ENCODE measurements around the gene SPAST. TPM values are rescaled to one million over a fixed set of nuclear protein-coding genes. Genes with fewer than 3 reads are reported as not detected.

The SPAST gene
- total and polyA plus RNA-seq, 2 of the 13 experiments (the other 11 are each of a cell fraction or from before 2014, with no cell fraction given): 11.5 to 40.4 TPM

DNA sequence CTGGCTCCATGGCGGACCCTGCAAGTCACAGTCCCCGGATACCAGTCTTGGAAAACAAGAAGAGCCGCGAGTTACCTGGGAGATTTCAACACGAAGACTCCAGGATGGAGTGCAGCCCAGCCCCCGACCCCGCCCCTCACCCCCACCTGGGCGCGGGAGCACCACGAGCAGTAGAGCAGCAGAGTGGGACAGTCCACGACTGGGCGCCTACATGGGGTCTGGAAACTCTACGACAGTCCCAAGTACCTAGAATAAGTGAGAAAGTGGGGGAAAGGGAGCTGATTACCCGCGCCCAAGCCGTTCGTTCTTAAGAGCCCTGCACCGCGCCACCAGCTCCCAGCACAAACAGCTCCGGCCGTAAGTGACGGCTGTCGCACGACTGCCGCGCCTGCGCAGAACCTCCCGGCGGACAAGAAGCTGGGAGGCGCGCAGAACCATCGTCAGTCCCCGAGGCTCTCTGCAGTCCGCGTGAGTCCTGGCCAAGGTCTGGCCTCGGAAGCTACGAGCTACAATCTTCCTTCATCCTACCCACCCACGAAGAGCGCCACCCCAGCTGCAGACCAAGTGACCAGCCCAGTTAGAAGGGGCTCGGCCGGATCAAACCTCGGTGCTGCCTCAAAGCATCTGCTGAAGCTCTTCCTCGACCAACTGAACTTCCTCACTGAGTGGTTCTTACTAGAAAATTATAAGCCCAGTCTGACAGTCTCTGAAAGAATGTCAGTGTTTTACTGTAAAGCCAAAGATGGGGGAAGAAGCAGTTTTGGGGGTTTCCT is 23.7 kb upstream of the SPAST start, which contains the start of gene DPY30 (continued):
- TF ChIP-seq, protein P1, sequence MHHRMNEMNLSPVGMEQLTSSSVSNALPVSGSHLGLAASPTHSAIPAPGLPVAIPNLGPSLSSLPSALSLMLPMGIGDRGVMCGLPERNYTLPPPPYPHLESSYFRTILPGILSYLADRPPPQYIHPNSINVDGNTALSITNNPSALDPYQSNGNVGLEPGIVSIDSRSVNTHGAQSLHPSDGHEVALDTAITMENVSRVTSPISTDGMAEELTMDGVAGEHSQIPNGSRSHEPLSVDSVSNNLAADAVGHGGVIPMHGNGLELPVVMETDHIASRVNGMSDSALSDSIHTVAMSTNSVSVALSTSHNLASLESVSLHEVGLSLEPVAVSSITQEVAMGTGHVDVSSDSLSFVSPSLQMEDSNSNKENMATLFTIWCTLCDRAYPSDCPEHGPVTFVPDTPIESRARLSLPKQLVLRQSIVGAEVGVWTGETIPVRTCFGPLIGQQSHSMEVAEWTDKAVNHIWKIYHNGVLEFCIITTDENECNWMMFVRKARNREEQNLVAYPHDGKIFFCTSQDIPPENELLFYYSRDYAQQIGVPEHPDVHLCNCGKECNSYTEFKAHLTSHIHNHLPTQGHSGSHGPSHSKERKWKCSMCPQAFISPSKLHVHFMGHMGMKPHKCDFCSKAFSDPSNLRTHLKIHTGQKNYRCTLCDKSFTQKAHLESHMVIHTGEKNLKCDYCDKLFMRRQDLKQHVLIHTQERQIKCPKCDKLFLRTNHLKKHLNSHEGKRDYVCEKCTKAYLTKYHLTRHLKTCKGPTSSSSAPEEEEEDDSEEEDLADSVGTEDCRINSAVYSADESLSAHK (CRISPR knock-in tag; IDR thresholded peaks at IDR 0.05; ENCODE audit: borderline replicate concordance): no peak; the same call in 1 of the 2 replicates
- TF ChIP-seq, protein P2, sequence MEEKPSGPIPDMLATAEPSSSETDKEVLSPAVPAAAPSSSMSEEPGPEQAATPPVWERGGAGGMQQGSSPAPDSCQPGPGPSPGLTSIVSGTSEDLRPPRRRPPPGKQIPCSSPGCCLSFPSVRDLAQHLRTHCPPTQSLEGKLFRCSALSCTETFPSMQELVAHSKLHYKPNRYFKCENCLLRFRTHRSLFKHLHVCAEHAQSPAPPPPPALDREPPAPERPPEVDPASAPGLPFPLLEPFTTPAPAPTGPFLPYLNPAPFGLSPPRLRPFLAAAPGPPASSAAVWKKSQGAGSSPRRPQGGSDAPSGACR (CRISPR knock-in tag; IDR thresholded peaks at IDR 0.05): 0 out of 2 replicates have a peak, but pooled peaks have one; percentile 51
- peak; percentile 80; the same call in 1 of the 2 replicates for TF ChIP-seq FOXJ3 (CRISPR knock-in tag; IDR thresholded peaks at IDR 0.05; ENCODE audit: borderline replicate concordance)
- TF ChIP-seq POGZ (CRISPR knock-in tag; IDR thresholded peaks at IDR 0.05): peak; percentile 80
- TF ChIP-seq SP4 (CRISPR knock-in tag; IDR thresholded peaks at IDR 0.05): peak; percentile 73; the same call in 1 of the 2 replicates
- TF ChIP-seq U2AF2 (IDR thresholded peaks at IDR 0.05; ENCODE audit: low read depth, low read length): no peak
- TF ChIP-seq, protein P3, sequence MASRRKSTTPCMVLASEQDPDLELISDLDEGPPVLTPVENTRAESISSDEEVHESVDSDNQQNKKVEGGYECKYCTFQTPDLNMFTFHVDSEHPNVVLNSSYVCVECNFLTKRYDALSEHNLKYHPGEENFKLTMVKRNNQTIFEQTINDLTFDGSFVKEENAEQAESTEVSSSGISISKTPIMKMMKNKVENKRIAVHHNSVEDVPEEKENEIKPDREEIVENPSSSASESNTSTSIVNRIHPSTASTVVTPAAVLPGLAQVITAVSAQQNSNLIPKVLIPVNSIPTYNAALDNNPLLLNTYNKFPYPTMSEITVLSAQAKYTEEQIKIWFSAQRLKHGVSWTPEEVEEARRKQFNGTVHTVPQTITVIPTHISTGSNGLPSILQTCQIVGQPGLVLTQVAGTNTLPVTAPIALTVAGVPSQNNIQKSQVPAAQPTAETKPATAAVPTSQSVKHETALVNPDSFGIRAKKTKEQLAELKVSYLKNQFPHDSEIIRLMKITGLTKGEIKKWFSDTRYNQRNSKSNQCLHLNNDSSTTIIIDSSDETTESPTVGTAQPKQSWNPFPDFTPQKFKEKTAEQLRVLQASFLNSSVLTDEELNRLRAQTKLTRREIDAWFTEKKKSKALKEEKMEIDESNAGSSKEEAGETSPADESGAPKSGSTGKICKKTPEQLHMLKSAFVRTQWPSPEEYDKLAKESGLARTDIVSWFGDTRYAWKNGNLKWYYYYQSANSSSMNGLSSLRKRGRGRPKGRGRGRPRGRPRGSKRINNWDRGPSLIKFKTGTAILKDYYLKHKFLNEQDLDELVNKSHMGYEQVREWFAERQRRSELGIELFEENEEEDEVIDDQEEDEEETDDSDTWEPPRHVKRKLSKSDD (CRISPR knock-in tag; IDR thresholded peaks at IDR 0.05; ENCODE audit: low read depth): no peak
- TF ChIP-seq, protein P4, sequence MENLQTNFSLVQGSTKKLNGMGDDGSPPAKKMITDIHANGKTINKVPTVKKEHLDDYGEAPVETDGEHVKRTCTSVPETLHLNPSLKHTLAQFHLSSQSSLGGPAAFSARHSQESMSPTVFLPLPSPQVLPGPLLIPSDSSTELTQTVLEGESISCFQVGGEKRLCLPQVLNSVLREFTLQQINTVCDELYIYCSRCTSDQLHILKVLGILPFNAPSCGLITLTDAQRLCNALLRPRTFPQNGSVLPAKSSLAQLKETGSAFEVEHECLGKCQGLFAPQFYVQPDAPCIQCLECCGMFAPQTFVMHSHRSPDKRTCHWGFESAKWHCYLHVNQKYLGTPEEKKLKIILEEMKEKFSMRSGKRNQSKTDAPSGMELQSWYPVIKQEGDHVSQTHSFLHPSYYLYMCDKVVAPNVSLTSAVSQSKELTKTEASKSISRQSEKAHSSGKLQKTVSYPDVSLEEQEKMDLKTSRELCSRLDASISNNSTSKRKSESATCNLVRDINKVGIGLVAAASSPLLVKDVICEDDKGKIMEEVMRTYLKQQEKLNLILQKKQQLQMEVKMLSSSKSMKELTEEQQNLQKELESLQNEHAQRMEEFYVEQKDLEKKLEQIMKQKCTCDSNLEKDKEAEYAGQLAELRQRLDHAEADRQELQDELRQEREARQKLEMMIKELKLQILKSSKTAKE (CRISPR knock-in tag; IDR thresholded peaks at IDR 0.05; ENCODE audit: borderline replicate concordance): no peak
- peak; percentile 87 for TF ChIP-seq PRMT3 (CRISPR knock-in tag; IDR thresholded peaks at IDR 0.05; ENCODE audit: borderline replicate concordance, low read depth)
- TF ChIP-seq ZEB1 (IDR thresholded peaks at IDR 0.05; ENCODE audit: insufficient replicate concordance, low read depth): peak; percentile 72
- TF ChIP-seq NFKB2 (CRISPR knock-in tag; IDR thresholded peaks at IDR 0.05; ENCODE audit: borderline replicate concordance): peak; percentile 93; the same call in 1 of the 2 replicates
- TF ChIP-seq, protein P5, sequence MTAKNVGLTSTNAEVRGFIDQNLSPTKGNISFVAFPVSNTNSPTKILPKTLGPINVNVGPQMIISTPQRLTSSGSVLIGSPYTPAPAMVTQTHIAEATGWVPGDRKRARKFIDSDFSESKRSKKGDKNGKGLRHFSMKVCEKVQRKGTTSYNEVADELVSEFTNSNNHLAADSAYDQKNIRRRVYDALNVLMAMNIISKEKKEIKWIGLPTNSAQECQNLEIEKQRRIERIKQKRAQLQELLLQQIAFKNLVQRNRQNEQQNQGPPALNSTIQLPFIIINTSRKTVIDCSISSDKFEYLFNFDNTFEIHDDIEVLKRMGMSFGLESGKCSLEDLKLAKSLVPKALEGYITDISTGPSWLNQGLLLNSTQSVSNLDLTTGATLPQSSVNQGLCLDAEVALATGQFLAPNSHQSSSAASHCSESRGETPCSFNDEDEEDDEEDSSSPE (CRISPR knock-in tag; IDR thresholded peaks at IDR 0.05): peak; percentile 92
- TF ChIP-seq SALL1 (CRISPR knock-in tag; IDR thresholded peaks at IDR 0.05): peak; percentile 95
- TF ChIP-seq TEAD3 (CRISPR knock-in tag; optimal IDR thresholded peaks at IDR 0.05; ENCODE audit: borderline replicate concordance): peak; percentile 85
- peak; percentile 41; the same call in 1 of the 2 replicates for TF ChIP-seq ZNF678 (CRISPR knock-in tag; IDR thresholded peaks at IDR 0.05)
- peak; percentile 97 for TF ChIP-seq SALL2 (CRISPR knock-in tag; IDR thresholded peaks at IDR 0.05)
- TF ChIP-seq TGIF2 (CRISPR knock-in tag; IDR thresholded peaks at IDR 0.05): no peak

All from HepG2 (cell line).